Medulla oblongata (tissue), 1 donor: ENCODE data around the gene HMSD.

Experiments used
- DNase-seq: peaks from one replicate; pipeline ENCODE4 v3.0.0-alpha.2; 2015; ENCODE audit errors: extremely low spot score

HMSD gene

DNA sequence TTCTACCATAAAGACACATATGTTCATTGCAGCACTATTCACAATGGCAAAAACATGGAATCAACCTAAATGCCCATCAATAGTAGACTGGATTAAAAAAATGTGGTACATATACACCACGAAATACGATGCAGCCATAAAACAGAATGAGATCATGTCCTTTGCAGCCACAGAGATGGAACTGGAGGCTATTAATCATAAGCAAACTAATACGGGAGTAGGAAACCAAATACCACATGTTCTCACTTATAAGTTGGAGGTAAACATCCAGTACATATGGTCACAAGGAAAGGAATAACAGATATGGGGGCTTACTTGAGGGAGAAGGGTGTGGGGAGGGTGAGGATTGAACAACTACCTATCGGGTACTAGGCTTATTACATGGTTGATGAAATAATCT is 7.7 kb downstream of the HMSD start:
- no peak for DNase-seq

DNA sequence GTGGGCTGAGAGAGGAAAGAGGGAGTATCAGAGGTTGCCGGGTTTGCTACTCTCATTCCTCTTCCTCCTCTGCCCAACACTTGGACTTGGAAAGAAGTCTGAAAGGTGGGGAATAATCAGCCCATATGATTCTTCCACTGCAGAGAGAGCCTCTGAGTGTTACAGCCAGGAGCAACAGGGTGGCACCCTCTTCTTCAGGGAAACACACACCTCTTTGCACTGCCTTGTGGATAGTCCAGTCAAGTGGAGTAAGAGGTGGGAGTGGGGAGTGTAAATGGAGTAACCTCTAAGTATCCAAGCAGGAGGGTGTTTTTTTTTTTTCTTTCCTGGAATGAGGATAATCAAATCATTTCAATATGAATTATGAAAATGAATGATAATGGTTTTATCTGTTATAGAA is 11.8 kb downstream of the HMSD start:
- no peak for DNase-seq

DNA sequence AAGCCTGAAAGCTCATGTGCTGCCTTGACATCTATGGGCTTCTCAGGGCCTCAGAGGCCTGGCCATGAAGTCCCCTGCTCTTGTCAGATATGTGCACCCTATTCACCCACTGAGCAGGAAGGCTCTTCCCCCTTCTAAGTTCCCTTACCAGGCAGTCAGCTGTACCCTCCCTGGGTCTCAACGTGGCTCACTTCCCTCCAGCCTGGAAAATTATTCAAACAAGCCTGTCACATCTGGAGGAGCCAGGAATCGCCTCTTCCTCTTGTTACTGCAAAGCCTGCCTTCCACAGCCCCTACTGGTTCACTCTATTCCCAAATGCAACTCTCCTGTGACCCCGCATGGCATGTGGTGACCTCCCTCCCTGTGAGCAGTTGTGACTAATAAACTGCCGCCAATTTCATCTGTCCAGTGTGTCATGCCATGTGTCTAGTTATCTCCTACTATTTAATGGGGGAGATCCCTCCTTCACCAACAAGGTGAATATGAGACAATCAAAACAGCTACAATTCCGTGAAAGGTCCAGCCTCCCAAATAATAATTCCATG is 12.4 kb downstream of the HMSD start:
- no peak for DNase-seq

DNA sequence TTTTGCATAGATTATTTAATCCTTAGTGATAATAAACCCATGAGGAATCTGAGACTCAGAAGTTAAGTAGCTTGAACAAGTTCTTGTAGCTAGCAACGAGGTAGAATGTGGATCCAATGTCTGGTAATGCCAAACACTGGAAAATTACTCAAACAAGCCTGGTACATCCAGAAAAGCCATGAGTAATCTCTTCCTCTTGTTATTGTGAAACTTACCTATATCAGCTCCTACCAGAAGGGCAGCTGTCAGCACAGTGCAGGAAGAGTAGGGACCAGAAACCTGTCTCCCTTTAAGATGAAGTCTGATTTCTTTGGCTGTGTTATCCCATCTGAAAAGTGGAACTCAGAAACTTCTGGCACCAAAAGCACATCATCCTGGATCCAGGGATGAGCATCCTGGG is 13.0 kb downstream of the HMSD start:
- DNase-seq = no peak

DNA sequence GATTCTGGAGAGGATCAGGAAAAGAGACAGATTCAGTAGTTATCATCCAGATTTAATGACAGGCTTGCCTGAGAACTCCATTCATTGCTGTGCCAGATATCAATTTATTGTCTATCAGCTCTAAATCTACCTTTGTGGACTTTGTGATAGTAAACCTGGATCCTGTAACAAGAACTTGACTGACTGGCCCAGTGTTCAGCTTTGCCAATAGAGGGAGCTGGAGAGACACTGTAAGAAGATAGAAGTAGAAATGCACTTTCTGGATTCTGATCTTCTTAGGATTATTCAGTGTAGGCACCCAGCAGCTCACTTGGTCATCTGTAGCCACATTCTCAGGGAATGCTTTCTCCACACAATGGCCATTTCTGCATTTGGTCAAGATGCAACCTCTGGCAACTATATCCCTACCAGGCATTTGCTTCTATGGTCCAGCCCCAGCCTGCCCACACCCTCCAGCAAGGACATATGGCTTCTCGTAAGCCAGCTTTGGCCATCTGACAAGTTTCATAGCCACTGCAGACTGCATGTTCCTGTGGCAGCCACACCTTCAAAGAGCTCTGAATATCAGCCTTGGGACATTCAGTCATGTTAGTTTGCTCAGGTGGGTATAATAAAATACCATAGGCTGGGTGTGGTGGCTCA is 14.6 kb downstream of the HMSD start:
- DNase-seq = peak; percentile 76

DNA sequence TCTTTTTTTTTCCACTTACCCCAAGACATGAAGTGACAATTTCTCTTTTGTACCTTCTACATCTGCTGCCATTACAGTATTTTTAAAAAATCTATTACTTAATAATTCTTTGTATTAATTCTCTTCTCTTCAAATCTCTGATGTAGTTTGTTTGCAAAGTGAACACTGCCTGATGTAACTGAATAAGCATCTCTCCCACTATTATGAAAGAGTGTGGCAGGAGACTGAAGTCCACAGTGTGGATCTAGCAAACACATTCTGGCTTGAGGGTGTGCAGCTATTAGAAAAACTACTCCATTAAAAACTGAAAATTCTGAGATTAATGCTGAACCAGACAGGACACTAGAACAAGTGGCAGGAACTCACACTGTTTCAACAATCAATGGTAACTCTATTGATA is 15.8 kb downstream of the HMSD start:
- no peak for DNase-seq

DNA sequence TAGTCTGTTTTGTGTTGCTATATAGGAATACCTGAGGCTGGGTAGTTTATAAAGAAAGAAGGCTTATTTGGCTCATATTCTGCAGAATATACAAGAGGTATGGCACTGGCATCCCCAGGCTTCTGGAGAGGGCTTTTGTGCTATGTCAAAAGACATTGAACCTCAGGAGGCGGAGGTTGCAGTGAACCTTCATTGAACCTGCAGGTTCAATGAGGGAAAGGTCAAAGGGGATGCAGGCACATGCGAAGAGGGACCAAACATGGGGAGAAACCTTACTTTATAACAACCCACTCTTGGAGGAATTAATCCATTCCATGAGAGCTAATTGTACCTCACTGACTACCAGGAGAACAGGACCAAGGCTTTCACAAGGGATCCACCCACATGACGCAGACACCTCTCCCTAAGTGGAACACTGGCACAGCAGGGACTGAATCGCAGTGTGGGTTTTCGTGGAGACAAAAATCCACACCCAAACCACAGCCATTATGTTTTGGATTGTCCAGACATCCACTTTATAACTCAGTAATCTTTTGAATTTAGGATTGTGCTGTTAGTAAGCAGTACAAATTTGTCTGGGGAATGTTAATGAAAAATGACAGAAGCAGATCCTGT is 16.7 kb downstream of the HMSD start:
- no peak for DNase-seq

DNA sequence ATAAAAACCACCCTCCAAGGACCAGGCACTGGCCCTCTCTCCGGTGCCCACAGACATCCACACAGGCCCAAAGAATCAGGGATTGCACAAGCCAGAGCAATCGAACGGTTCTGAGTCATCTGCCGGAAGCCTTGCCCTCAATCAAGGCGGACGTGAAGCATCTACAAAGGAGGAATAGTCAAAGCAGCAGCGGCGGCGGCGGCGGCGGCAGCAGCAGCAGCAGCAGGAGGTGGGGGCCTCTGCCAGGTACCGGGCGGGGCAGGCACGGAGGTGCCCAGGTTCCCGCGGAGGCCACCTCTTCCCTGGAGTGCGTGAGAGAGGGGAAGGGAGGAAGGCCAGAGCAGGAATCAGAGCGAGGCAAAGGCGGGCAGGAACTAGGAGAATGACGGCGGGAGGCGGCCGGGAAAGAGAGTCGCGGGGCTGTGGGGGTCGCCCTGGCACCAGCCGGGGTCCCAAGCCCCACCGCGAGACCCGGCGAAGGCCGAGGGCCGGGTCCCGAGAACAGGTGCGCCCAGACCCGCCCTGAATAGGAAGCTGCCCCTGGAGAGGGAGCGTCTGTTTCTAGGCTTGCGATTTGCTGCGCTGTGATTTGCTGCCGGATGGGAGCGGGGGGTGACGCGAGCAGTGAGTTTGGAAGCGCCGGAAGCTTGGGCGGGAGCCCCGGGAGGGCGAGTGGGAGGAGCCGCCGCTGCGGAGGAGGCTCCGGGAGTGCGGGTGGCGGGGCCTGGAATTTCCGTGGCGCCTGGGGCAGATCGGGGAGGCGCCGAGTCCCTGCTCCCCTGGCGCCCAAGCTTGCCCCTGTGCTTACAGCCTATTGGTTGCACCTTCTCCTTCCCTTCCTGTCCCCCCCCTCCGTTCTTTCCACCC is 21.1 kb downstream of the HMSD start, which contains the start of gene SERPINB8:
SERPINB8 (plus strand) TSS at position 140 of the 867 bp plus-strand sequence. CDS start 8,228 bp downstream, outside the sequence.
- peak; percentile 96 for DNase-seq

DNA sequence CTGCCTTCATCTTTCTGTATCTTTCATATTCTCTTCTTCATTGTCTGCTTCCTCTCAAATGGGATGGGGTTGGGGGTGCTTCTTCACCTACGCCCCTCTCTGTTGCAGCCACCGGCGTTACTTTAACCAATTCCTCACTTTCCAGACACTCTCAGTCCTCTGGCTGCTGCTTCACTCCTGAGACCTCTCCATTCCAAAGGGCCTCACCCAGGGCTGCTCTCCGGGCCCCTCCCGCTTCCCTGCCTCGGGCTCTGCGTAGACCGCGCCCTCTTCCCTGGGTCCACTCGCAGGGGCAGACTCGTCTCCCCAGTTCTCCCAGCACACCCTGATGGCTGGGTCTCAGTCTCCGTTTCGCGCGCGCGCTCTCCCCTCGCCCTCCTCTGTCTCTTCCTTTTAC is 21.7 kb downstream of the HMSD start:
- DNase-seq = no peak

DNA sequence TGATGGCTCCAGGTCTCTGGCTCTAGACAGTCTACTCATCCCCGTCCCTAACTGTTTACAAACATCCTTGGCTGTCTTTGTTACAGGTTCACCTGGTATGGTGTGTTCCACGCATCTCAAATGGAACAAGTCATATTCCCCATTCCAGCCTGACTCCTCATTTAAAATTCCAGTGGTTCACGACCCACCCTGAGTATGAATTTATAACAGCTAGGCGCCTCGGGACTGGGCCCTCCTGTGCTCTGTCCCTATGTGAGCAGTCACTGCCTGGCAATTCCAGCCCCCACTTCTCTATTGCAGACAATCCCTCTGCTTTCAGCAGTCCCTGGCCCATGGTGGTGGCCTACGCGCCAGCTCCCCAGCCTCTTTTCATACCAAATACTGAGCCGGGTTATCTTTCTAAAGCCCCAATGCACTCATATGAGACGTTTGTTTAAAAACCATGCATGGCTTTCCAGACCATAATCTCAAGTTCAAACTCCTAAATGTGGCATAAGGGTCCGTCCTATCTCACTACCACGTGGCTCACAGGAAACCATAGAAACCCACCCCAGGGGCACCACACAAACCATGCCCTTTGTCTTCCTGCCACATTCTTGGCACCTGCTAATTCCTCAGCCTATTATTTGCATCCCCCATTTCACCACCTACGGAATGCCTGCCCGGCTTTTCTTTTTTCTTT is 22.4 kb downstream of the HMSD start:
- DNase-seq = peak; percentile 43

DNA sequence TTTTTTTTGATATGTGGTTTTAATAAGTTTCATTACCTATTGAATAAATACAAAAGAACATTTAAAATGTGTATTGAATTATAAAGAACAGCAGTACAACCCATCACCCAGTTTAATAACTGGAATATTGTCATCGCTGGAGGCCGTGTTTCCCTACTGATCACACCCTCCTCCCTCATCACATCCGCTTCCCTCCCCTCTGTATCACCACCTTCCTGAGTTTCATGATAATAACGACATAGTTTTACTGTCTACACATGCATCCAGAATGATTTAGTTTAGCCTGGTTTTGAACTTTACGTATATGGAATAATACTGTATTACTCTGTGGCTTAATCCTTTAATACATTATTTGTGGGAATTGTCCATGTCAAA is 22.9 kb downstream of the HMSD start:
- no peak for DNase-seq

DNA sequence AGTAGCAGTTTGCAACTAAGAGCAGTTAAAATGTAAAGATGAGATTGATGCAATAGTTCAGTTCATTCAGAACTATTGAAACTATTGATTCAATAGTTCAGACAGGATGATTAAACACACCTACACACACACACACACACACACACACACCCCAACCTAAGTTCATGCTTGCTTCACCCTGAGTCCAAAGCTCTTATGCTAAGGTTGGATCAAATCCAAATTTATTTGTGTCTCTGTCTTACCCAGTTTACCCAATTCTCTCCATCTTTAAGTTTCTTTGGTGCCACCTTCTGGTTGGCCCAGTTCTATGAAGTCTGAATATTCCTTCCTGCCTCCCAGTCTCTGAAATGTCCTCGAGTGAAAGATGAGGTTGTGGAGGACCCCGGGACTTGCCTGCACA is 25.9 kb downstream of the HMSD start:
- DNase-seq = peak; percentile 76

DNA sequence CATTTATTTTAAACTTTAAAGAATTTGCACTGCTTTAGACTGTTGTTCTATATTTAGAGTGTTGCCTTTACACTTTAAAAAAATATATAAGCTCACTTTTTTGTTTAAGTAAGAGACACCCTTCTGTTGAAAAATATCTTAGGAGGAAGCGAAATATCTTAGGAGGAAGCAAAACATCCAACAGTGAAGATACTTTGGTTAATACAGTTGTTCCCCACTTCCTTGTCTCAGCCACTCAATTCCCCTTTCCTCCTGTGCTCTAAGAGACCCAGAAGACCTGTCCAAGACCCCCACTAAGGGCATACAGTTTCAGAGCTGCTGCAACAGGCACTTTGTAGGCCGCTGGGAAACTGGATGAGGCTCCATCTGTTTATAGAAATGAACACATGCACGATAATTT is 26.5 kb downstream of the HMSD start:
- peak; percentile 61 for DNase-seq

DNA sequence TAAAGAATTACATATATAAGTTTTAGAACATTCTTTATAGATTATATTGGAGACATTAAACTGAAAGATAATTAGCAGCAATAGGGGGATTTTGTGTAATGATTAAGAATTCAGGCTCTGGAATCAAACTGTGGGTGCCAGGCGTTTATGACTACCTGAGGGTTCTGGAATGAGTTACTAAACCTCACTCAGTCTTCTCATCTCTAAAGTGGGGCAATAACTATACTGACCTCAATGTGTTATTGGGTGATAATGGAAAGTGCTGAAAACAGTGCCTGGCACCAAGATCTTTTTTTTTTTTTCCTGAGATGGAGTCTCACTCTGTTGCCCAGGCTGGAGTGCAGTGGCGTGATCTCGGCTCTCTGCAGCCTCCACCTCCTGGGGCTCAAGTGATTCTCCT is 27.9 kb downstream of the HMSD start:
- DNase-seq = no peak

DNA sequence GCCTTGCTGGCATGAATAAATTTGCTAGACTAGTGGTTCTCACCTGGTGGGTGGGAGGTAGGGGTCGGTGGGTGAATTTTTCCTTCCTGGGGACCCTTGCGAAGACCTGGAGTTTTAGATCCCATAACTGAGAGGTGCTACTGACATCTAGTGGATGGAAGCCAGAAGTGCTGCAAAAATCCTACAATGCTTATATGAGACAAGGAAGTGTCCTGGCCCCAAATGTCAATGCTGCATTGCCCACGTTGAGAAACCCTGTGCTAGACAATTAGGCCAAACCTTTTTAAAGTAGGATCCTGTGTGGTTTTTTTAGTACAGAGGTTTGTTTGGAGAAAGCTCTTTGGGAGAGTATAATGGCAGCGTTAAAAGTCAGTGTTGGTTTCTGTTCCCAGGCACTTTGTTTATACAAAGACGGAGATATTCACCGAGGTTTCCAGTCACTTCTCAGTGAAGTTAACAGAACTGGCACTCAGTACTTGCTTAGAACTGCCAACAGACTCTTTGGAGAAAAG is 30.4 kb downstream of the HMSD start:
- DNase-seq = peak; percentile 91

DNA sequence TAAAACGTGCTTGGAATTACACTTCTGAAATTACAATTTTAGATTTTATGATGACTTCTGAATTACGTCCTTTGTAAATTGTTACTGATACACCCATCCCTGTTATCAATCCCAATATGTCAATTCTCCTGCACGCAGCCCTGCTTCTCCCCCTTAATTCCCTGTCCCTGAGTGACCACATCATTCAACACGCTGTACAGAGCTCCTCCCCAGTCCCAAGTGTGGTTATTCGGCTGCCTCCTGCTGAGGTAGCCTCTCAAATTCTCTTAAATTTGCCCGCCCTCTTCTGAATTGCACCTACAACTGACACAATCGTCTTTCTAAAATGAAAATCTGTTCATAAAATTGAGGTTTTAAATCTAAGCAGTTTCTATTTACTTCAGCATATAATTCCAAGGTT is 30.9 kb downstream of the HMSD start:
- no peak for DNase-seq

DNA sequence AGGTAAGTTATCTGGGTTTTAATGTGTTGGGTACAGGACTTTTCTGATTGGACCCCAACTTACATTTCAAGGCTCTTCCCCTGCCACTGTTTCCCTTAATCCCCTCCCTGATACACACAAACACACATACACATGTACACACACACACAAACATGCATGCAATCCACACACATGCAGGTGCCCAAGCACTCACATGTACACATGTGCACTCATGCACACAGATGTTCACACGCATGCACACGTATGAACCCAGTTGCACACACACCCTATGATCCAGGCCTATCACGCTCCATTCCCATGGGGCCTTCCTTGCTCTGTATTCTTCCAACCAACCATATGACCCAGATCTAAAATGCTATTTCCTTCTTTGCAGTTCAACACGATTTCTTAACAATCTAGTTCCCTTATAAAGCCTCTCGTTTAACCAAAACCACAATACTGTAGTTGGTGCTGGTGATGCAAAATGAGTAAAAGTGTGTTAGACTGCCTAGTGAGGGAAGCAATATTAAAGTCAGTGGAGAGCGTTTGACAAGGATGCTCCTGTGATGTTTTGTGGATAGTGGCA is 31.9 kb downstream of the HMSD start:
- DNase-seq = peak; percentile 58

DNA sequence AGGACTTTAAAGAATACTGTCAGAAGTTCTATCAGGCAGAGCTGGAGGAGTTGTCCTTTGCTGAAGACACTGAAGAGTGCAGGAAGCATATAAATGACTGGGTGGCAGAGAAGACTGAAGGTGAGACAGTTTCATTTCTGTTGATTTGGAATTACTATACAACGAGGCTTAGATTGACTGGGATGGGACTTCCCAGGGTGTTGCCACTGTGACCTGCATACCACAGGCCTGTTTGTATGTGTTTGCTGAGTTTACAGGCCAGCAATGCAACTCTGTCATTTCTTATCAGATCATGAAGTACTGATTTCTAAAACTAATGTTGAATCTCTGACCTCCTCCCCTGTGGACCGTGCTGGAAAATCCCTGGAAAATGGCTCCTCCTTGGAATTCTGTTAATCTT is 32.6 kb downstream of the HMSD start:
- DNase-seq = no peak

DNA sequence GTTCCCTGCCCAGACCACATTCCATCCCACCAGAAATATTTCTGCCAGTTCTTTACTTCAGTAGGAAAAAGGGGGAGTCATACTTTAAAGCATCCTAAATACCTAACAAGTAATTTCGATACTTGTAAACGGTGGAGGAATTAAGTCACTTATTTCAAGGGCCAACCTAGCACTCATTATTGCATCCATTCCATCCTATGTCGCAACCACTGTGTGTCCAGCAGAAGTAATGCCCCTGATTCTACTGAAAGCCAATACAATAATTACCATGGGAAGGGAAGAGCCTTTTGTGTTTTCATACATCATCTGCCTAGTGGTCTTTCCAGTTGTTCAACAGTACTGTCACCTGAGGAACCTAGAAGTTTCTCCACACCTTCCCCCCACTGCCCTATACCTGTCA is 33.3 kb downstream of the HMSD start:
- DNase-seq = no peak

DNA sequence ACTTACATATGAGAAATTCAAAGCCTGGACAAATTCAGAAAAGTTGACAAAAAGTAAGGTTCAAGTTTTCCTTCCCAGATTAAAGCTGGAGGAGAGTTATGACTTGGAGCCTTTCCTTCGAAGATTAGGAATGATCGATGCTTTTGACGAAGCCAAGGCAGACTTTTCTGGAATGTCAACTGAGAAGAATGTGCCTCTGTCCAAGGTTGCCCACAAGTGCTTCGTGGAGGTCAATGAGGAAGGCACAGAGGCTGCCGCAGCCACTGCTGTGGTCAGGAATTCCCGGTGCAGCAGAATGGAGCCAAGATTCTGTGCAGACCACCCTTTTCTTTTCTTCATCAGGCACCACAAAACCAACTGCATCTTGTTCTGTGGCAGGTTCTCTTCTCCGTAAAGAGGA is 37.8 kb downstream of the HMSD start:
- DNase-seq = no peak

DNA sequence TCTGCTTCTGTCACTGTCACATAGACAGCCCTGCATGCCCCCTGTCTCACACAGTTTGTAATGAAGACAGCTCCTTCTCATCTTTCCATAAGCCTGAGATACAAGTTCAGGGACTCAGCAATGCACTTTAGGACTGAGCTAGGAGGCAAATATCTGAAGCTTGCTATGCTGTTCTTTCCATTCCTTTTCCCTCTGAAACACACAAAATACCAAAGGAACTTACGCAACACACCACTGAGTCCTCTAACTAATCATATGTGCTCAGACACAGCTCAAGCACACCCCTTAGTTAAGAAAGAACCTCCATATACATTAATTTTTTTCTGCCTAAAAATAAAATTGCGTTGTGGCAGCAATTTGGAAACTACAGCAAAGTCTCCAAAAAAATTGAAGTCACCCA is 38.6 kb downstream of the HMSD start:
- DNase-seq = no peak

DNA sequence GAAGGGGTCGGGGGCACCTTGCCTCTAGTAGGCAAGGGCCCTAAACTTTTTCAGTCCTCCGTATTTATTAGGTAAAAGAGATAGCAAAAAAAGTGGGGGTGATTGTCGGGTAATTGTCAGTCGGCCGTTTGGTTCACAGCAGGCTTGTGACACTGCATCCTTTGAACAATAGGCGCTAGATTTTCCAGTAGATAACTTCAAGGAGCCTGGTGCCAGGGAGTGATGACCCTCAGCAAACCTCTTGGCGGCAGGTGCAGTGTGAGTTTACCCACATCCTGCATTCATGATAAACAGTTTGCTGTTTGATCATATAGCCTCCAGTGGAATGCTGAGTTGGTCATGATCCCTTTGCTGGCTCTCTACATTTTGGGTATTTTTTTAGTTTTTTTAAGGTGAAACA is 43.6 kb downstream of the HMSD start:
- no peak for DNase-seq
